Measurements from ENCODE around the gene TFDP2. TPM values are rescaled to one million over a fixed set of nuclear protein-coding genes. Genes with fewer than 3 reads are reported as not detected.
"Not testable (repeated sequence)": the region's sequence is repeated elsewhere in the genome, so short reads cannot be mapped to it uniquely, and the experiment has no call there.

Gene TFDP2
- total RNA-seq, 1 donor from 2014 or later = 22.0 TPM

DNA sequence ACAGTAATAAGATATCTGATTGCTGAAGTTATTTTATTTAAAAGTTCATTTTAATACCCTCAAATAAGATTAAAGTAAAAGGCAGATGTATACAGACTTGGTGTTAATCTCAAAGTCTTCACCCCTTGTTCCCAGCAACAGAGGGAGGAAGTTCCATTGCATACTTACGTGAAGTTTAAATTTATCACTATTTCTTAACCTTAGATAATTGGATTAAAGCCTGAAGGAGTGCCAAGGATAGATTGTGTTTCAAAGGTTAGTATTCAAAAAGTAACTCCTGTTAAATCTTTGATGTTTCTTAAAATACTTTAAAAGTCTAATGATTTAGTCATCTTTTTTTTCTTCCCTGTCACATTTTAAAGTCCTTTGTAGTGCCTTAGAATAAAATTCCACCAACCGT lies 233.6 kb downstream of the TFDP2 start:
- H3K4me1 Mint-ChIP-seq = peaks cover 4% of the 10 kb centered on the region
- no peaks in the 10 kb centered on the region for H3K27me3 Mint-ChIP-seq
- H3K27ac Mint-ChIP-seq = no peak overlapping the region
- no peak for DNase-seq
- H3K9me3 Mint-ChIP-seq = peaks cover 6% of the 10 kb centered on the region
- intact Hi-C loops (cut with micrococcal nuclease) = loop anchor here (10.0 kb wide), 1 partner anchor 341 kb away; no protein-coding TSS in a partner anchor
- H3K36me3 Mint-ChIP-seq (ENCODE audit: low read depth) = peaks cover 55% of the 10 kb centered on the region
- H3K4me3 Mint-ChIP-seq = no peak overlapping the region

DNA sequence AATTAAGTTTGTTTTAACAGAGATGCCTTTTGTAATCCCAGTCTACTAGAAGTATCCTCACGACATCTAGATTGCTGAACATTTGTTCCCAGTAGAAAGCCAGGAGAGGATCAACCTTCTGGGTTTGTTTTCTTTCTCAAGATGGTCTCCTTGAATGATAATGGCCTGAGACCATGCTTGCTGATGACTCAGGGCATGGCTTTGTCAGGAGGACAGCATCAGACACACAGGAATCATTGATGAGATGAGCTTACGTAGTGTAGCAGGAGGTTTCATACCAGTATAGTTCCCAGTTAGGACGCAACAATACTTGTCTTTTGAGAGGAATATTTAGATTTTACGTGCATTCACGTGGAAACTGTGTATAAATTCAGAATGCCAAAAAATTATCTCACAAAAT lies 234.3 kb downstream of the TFDP2 start:
- Mint-ChIP-seq H3K36me3 (ENCODE audit: low read depth) (peaks cover 55% of the 10 kb centered on the region), H3K4me1 (peaks cover 6% of the 10 kb centered on the region), H3K4me3 (no peak overlapping the region), H3K27me3 (no peaks in the 10 kb centered on the region), H3K27ac (no peak overlapping the region), H3K9me3 (peaks cover 6% of the 10 kb centered on the region)
- DNase-seq = no peak
- intact Hi-C loops (cut with micrococcal nuclease) = loop anchor here (10.0 kb wide), 1 partner anchor 340 kb away; no protein-coding TSS in a partner anchor

DNA sequence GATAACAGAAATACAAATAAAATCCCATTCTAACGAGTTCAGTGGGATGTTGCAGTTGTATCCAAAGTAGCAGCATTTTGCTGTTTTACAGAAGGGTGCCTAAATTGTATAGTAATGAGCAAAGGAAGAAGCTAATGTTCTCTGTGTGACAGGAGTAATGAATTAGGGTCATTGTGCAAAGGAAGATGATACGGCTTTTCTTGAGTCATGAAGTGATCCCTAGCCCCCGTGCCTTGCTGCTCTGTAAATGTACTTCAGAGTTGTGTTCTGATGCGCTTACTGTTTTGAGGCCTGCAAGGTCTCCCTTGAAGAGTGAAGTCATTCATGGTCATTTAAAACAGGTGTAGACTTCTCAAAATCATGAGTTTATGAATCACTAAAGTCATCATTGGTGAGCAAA lies 235.0 kb downstream of the TFDP2 start:
- H3K4me3 Mint-ChIP-seq = no peak overlapping the region
- H3K27me3 Mint-ChIP-seq = no peaks in the 10 kb centered on the region
- H3K9me3 Mint-ChIP-seq = peaks cover 6% of the 10 kb centered on the region
- peaks cover 61% of the 10 kb centered on the region for H3K36me3 Mint-ChIP-seq (ENCODE audit: low read depth)
- peaks cover 6% of the 10 kb centered on the region for H3K4me1 Mint-ChIP-seq
- intact Hi-C loops (cut with micrococcal nuclease) = loop anchor here (10.0 kb wide), 1 partner anchor 340 kb away; no protein-coding TSS in a partner anchor
- no peak for DNase-seq
- H3K27ac Mint-ChIP-seq = no peak overlapping the region

DNA sequence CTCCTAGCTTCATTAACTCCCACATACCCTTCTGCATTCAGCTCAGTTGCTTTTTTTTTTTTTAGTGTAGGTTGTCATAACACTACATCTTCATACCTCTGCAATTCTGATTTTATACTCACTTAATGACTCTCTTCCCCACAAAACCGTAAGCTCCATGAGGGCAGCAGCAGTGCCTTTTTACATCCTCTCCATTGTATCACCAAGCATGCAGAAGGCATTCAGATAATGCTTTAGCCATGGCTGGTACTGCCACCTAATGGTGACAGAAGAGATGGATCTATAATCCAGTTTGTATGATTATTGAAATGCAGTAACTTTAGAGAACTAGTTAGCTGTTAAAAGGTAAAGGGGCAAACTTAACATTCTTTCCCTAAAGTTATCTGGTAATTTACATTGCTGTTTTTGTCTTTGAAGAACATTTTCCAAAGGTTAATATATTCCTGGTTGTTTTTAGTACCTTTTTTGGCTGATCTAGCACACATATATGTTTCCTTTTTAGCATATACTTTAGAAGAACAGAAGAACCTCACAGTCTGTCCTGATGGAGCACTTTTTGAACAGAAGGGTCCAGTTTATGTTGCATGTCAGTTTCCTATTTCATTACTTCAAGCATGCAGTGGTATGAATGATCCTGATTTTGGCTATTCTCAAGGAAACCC lies 236.1 kb downstream of the TFDP2 start:
- intact Hi-C loops (cut with micrococcal nuclease) = loop anchor here (1.0 to 10.0 kb wide), 3 partner anchors 38 to 338 kb away; partner anchors contain the start of gene RNF7
- H3K27me3 Mint-ChIP-seq = no peaks in the 10 kb centered on the region

DNA sequence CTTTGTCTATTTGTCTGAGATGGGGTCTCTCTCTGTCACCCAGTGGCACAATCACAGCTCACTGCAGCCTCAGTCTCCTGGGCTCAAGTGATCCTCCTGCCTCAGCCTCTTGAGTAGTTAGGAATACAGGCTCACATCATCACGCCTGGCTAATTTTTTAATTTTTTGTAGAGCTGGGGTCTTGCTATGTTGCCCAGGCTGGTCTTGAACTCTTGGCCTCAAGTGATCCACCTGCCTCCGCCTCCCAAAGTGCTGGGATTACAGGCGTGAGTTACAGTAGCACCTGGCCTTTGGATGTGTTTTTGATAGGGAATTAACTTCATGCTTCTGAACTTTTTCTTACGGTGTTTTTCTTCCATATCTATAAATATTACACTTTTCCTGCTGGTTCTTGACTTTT lies 239.4 kb downstream of the TFDP2 start:
- not testable (repeated sequence) for DNase-seq, H3K27me3 Mint-ChIP-seq, H3K4me3 Mint-ChIP-seq, H3K27ac Mint-ChIP-seq, H3K9me3 Mint-ChIP-seq
- Mint-ChIP-seq H3K36me3 (ENCODE audit: low read depth) (peaks cover 70% of the 10 kb centered on the region), H3K4me1 (peaks cover 11% of the 10 kb centered on the region)
- intact Hi-C loops (cut with micrococcal nuclease) = loop anchor here (10.0 kb wide), 1 partner anchor 335 kb away; no protein-coding TSS in a partner anchor

More for the DNA sequence above, 236.1 kb downstream of the TFDP2 start:
- Mint-ChIP-seq H3K27ac (peak overlapping the region; percentile 12), H3K4me1 (peaks cover 6% of the 10 kb centered on the region), H3K36me3 (ENCODE audit: low read depth) (peaks cover 64% of the 10 kb centered on the region), H3K4me3 (no peak overlapping the region), H3K9me3 (peaks cover 6% of the 10 kb centered on the region)
- DNase-seq = peak; percentile 86

DNA sequence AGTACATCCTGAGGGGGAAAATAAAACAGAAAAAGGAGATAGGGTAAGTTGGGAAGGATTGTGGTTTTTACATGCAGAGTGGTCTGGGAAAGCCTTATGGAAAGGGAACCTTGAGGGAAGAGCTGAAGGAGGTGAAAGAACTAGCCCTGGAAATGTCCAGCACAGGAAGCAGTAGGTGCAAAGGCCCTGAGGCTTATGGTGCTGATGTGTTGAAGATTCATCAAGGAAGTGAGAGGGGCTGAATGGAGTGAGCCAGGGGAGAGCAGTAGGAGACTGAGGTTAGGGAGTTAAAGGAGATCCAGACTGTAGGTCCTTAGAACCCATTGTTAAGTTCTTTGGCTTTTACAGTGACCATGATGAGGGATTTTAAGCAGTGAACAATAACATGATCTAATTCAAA lies 239.9 kb downstream of the TFDP2 start:
- Mint-ChIP-seq H3K9me3 (peaks cover 6% of the 10 kb centered on the region), H3K27ac (peak overlapping the region; percentile 8), H3K36me3 (ENCODE audit: low read depth) (peaks cover 71% of the 10 kb centered on the region), H3K4me1 (peaks cover 14% of the 10 kb centered on the region), H3K27me3 (no peaks in the 10 kb centered on the region), H3K4me3 (no peak overlapping the region)
- no peak for DNase-seq
- intact Hi-C loops (cut with micrococcal nuclease) = no loop called here

DNA sequence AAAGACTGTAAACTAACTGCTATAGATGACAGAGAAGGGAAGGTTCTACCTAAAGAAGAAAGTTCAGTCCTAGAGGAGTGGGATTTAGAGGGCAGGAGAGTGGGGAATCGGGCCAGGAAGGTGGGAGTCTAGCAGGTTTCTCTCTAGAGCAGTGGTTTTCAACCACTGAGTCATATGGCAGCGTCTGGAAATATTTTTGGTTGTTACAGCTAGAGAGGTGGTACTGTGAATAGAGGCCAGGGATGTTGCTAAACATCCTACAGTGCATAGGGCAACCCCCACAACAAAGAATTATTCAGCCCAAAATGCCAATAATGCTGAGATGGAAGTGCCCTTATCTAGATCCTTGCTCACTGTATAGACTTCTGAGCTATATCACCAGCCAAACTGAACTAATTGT lies 244.2 kb downstream of the TFDP2 start:
- Mint-ChIP-seq H3K4me1 (peaks cover 23% of the 10 kb centered on the region), H3K36me3 (ENCODE audit: low read depth) (peaks cover 59% of the 10 kb centered on the region), H3K9me3 (peaks cover 5% of the 10 kb centered on the region), H3K27me3 (no peaks in the 10 kb centered on the region), H3K4me3 (no peak overlapping the region), H3K27ac (peak overlapping the region; percentile 76)
- DNase-seq = no peak
- intact Hi-C loops (cut with micrococcal nuclease) = loop anchor here (2.0 kb wide), 2 partner anchors 14 to 26 kb away; no protein-coding TSS in a partner anchor

DNA sequence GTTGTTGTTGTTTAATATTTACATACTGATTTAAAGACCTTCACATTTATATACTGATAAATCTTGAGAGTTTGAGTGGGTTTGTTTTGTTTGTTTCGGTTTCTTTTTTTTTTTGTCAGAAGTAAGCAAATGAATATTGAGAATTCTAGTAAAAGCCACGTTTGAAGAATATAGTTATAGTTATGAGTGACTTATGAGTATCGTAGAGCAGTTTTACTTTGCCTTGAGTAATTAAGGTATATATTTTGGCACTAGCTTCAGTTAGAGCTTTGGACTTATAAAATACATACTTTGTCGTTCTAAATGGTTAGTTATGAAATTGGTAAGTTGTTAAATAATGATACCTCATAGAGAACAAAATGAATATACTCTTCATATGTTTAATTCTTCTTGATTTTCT lies 245.1 kb downstream of the TFDP2 start:
- H3K27ac Mint-ChIP-seq = no peak overlapping the region
- peaks cover 56% of the 10 kb centered on the region for H3K36me3 Mint-ChIP-seq (ENCODE audit: low read depth)
- peaks cover 25% of the 10 kb centered on the region for H3K4me1 Mint-ChIP-seq
- no peak for DNase-seq
- intact Hi-C loops (cut with micrococcal nuclease) = loop anchor here (2.0 kb wide), 2 partner anchors 13 to 25 kb away; no protein-coding TSS in a partner anchor
- no peak overlapping the region for H3K4me3 Mint-ChIP-seq
- no peaks in the 10 kb centered on the region for H3K27me3 Mint-ChIP-seq
- H3K9me3 Mint-ChIP-seq = peaks cover 7% of the 10 kb centered on the region

DNA sequence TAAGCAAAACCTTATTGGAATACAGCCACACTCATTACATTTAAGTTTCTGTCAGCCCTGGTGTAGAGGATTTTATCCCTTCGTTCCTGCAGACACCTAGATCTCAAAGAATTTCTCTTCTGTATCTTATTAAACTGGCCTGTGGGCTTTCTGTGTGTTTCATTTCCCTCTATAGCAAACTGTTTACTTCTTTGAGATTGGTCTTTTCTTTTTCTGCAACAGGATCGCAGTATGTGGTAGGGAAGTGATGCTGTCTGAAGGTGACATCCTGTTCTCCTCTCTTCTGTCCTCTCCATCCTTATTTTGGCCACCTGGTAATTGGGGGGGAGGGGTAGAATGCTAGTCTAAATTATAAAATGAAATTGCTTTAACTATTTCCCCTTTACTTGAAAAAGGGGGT lies 247.4 kb downstream of the TFDP2 start:
- no peak for DNase-seq
- Mint-ChIP-seq H3K9me3 (peaks cover 14% of the 10 kb centered on the region), H3K4me1 (peaks cover 30% of the 10 kb centered on the region), H3K36me3 (ENCODE audit: low read depth) (peaks cover 56% of the 10 kb centered on the region), H3K27ac (no peak overlapping the region), H3K27me3 (no peaks in the 10 kb centered on the region), H3K4me3 (no peak overlapping the region)
- intact Hi-C loops (cut with micrococcal nuclease) = no loop called here

DNA sequence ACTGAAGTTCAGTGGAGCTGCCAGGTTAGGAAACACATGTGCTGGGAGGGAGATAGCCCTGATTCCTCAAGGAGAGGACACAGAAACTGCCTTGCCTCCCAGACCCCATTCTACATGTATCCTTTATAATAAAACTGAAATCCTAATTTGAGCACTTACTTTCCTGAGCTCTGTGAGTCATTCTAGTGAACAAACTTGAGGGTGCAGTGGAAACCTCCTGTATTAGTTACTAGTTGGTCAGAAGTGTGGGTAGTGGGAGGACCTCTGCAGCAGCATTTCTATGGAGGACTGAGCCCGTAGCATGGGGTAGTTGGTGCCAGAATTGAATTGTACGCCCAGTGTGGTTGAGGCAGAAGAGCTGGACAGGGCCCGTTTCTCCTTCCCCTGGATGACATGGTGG lies 249.0 kb downstream of the TFDP2 start:
- no peak for DNase-seq
- Mint-ChIP-seq H3K4me1 (peaks cover 36% of the 10 kb centered on the region), H3K9me3 (peaks cover 14% of the 10 kb centered on the region), H3K36me3 (ENCODE audit: low read depth) (peaks cover 60% of the 10 kb centered on the region), H3K27ac (no peak overlapping the region), H3K27me3 (no peaks in the 10 kb centered on the region), H3K4me3 (no peak overlapping the region)
- intact Hi-C loops (cut with micrococcal nuclease) = no loop called here

DNA sequence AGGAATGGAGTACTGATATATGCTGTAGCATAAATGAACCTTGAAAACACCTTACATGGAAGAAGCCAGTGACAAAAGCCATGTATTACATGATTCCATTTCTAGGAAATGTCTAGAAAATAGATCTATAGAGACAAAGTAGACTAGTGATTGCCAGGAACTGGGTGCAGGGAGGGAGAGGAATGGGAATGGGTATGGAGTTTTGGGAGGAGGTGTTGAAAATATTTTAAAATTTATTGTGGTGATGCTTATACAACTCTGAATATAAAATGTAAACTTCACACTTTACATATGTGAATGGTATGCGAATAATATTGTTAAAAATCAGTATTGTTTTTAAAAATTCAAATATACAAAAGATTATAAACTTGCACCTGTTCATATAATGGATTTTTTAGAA lies 250.4 kb downstream of the TFDP2 start:
- H3K27ac Mint-ChIP-seq = peak overlapping the region; percentile 27
- intact Hi-C loops (cut with micrococcal nuclease) = no loop called here
- H3K4me1 Mint-ChIP-seq = peaks cover 34% of the 10 kb centered on the region
- no peak for DNase-seq
- no peak overlapping the region for H3K4me3 Mint-ChIP-seq
- peaks cover 14% of the 10 kb centered on the region for H3K9me3 Mint-ChIP-seq
- no peaks in the 10 kb centered on the region for H3K27me3 Mint-ChIP-seq
- peaks cover 60% of the 10 kb centered on the region for H3K36me3 Mint-ChIP-seq (ENCODE audit: low read depth)

DNA sequence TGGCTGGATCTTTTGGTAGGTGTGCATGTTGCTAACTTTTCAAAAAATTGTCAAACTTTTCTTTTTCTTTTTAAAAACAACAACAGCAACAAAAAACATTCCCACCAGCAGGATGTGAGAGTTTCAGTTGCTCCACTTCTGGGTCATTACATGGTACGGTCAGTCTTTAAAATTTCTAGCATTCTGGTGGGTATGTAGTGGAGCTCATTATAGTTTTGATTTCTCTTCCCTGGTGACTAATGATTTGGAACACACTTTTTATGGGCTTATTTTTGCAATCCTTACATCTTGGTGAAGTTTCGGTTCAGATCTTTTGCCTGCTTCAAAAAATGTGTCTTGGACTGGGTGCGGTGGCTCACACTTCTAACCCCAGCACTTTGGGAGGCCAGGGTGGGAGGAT lies 253.6 kb downstream of the TFDP2 start:
- H3K27me3 Mint-ChIP-seq = no peaks in the 10 kb centered on the region
- H3K4me1 Mint-ChIP-seq = peaks cover 39% of the 10 kb centered on the region
- peaks cover 14% of the 10 kb centered on the region for H3K9me3 Mint-ChIP-seq
- H3K4me3 Mint-ChIP-seq = no peak overlapping the region
- no peak for DNase-seq
- H3K27ac Mint-ChIP-seq = no peak overlapping the region
- intact Hi-C loops (cut with micrococcal nuclease) = no loop called here
- H3K36me3 Mint-ChIP-seq (ENCODE audit: low read depth) = peaks cover 54% of the 10 kb centered on the region

DNA sequence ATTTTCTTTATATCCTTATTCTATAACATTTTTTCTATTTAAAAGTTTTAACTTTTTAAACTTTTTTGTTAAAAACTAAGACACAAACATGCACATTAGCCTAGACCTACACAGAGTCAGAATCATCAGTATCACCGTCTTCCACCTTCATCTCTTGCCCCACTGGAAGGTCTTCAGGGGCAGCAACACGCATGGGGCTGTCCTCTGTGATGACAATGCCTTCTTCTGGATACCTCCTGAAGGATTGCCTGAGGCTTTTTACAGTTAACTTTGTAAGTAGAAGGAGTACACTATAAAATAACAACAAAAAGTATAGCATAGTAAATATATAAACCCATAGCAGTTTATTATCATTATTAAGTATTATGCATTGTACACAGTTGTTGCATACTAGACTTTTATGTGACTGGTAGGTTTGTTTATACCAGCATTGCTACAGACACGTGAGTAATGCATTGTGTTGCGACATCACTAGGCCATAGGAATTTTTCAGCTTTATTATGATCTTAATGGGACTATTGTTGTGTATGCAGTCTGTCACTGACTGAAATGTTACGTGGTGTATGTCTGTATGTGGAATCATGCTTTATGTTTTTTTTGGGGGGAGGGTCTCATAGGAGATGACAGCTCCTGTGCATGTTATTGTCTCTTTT lies 254.7 kb downstream of the TFDP2 start:
- peaks cover 49% of the 10 kb centered on the region for H3K36me3 Mint-ChIP-seq (ENCODE audit: low read depth)
- peaks cover 8% of the 10 kb centered on the region for H3K9me3 Mint-ChIP-seq
- no peak for DNase-seq
- no peak overlapping the region for H3K4me3 Mint-ChIP-seq
- H3K4me1 Mint-ChIP-seq = peaks cover 37% of the 10 kb centered on the region
- no peaks in the 10 kb centered on the region for H3K27me3 Mint-ChIP-seq
- H3K27ac Mint-ChIP-seq = peak overlapping the region; percentile 62
- intact Hi-C loops (cut with micrococcal nuclease) = loop anchor here (5.0 kb wide), 1 partner anchor 97 kb away; no protein-coding TSS in a partner anchor
